ENCODE data around the gene MAPK6. TPM values are rescaled to one million over a fixed set of nuclear protein-coding genes. Genes with fewer than 3 reads are reported as not detected.

MAPK6 gene
- total and polyA plus RNA-seq, 2 donors (not counting 1 experiment from before 2014, with no cell fraction given): 3.2 to 17.9 TPM

DNA sequence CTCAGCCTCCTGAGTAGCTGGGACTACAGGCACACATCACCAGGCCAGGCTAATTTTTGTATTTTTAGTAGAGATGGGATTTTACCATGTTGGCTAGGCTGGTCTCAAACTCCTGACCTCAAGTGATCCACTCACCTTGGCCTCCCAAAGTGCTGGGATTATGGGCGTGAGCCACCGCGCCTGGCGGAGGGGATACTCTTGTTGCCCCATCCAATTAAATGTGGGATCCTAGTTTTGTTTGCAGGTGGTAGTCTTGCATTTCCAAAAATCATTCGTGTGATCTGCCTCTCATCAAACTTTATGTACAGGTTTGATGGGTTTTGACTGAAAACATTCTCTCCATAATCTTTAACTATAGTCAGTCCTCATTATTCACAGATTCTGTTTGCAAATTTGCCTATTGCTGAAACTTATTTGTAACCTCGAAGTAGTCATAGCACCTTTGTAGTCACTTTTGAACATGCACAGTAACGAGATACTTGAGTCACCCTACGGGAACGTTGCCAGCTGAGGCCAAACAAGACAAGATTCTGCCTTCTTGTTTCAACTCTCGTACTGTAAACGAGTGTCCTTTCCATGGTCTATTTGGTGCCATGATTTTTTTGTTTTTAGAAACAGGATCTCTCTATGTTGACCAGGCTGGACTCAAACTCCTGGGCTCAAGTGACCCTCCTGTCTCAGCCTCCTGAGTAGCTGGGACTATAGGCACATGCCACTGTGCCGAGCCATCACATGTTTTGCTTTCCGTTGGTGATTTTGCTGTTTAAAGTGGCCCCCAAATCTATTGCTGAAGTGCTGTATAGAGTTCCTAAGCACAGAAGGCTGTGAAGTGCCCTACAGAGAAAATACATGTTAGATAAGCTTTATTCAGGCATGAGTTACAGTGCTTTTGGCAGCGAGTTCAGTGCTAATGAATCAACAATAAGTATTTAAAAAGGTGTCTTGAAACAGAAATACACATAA is 8.1 kb upstream of the MAPK6 start:
- POLR2A ChIA-PET: no interaction called here
- no peak overlapping the region for H3K4me3 Mint-ChIP-seq
- DNase-seq: no peak
- TF ChIP-seq, protein P1, sequence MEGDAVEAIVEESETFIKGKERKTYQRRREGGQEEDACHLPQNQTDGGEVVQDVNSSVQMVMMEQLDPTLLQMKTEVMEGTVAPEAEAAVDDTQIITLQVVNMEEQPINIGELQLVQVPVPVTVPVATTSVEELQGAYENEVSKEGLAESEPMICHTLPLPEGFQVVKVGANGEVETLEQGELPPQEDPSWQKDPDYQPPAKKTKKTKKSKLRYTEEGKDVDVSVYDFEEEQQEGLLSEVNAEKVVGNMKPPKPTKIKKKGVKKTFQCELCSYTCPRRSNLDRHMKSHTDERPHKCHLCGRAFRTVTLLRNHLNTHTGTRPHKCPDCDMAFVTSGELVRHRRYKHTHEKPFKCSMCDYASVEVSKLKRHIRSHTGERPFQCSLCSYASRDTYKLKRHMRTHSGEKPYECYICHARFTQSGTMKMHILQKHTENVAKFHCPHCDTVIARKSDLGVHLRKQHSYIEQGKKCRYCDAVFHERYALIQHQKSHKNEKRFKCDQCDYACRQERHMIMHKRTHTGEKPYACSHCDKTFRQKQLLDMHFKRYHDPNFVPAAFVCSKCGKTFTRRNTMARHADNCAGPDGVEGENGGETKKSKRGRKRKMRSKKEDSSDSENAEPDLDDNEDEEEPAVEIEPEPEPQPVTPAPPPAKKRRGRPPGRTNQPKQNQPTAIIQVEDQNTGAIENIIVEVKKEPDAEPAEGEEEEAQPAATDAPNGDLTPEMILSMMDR (IDR thresholded peaks at IDR 0.05): no peak
- no peak for TF ChIP-seq EZH2 (IDR thresholded peaks at IDR 0.05; ENCODE audit: borderline replicate concordance, insufficient read depth, low read depth, low read length, poor library complexity, severe bottlenecking)
- no peak overlapping the region for H3K27ac ChIP-seq (ENCODE audit: low read length in 2 of 2)
- H3K36me3 ChIP-seq (replicated peaks in 1 of 2; ENCODE audit: control extremely low read depth in 1 of 2, control insufficient read depth in 1 of 2, extremely low read depth in 1 of 2, insufficient read depth in 2 of 2, low read length in 1 of 2): no peaks in the 10 kb centered on the region
- CTCF ChIA-PET: interaction anchor here (1.4 kb wide), 1 partner anchor 68 kb away, joined by 3 read pairs; no protein-coding TSS in a partner anchor
- no peaks in the 10 kb centered on the region for H3K27me3 ChIP-seq (replicated peaks in 1 of 4; ENCODE audit: control extremely low read depth in 1 of 4, control insufficient read depth in 3 of 4, insufficient read depth in 4 of 4, low read length in 3 of 4)
- no peaks in the 10 kb centered on the region for H3K79me2 ChIP-seq (ENCODE audit: control insufficient read depth, insufficient read depth, low read length)
- no peak overlapping the region for H3K4me2 ChIP-seq (replicated peaks; ENCODE audit: low read depth, low read length, poor library complexity, severe bottlenecking)
- no peak overlapping the region for H2AFZ ChIP-seq (ENCODE audit: insufficient read depth, low read depth, low read length, poor library complexity, severe bottlenecking)
- 96% methylated on average over 8 of the region's 14 CpGs for WGBS (ENCODE audit: insufficient coverage)
- no peak overlapping the region for H3K4me3 ChIP-seq (ENCODE audit: control extremely low read depth in 1 of 5, extremely low read depth in 1 of 5, insufficient read depth in 1 of 5, low read depth in 2 of 5, low read length in 4 of 5)
- H3K27me3 Mint-ChIP-seq: no peaks in the 10 kb centered on the region
- no peak overlapping the region for H3K27ac Mint-ChIP-seq
- H3K9ac ChIP-seq (ENCODE audit: low read length): no peak overlapping the region
- H3K9me3 ChIP-seq (ENCODE audit: control extremely low read depth in 1 of 3, control insufficient read depth in 2 of 3, insufficient read depth in 1 of 3, low read length in 2 of 3): no peaks in the 10 kb centered on the region
- no peaks in the 10 kb centered on the region for H3K9me3 Mint-ChIP-seq (ENCODE audit: insufficient read depth)
- peaks cover 29% of the 10 kb centered on the region for H3K4me1 Mint-ChIP-seq
- no peaks in the 10 kb centered on the region for H4K20me1 ChIP-seq (ENCODE audit: control insufficient read depth, insufficient read depth, low read length, poor library complexity, severe bottlenecking)
- ATAC-seq (ENCODE audit: low read depth): no peak
- intact Hi-C loops (cut with micrococcal nuclease): no loop called here
- peaks cover 20 to 28% of the 10 kb centered on the region in 2 donors for H3K4me1 ChIP-seq (ENCODE audit: control insufficient read depth in 2 of 2, insufficient read depth in 2 of 2, low read length in 2 of 2)

DNA sequence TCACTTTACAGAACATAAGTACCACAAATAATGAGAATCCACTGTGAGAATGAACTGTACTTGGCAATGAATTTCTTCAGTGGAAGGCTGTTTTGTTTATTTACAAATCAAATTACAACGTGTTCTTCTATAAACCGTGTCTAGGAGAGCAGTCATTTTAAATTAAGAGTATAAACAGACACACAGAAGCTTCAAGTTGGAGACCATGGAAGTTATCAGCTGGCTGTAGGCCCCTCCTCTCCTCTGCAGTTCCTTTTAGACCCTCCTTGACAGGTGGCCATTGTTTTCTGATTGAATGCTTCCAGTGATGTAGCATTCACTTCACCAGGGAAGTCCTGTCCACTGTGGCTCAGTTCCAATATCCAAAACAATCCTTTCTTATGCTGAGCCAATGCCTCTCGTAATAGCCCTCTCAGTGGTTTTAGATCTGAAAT is 7.3 kb upstream of the MAPK6 start:
- Histone ChIP-seq H3K36me3 (replicated peaks in 1 of 2; ENCODE audit: control extremely low read depth in 1 of 2, control insufficient read depth in 1 of 2, extremely low read depth in 1 of 2, insufficient read depth in 2 of 2, low read length in 1 of 2) (no peaks in the 10 kb centered on the region), H3K9me3 (ENCODE audit: control extremely low read depth in 1 of 3, control insufficient read depth in 2 of 3, insufficient read depth in 1 of 3, low read length in 2 of 3) (no peaks in the 10 kb centered on the region), H3K27ac (ENCODE audit: low read length in 2 of 2) (no peak overlapping the region), H4K20me1 (ENCODE audit: control insufficient read depth, insufficient read depth, low read length, poor library complexity, severe bottlenecking) (no peaks in the 10 kb centered on the region), H3K4me1 (ENCODE audit: control insufficient read depth in 2 of 2, insufficient read depth in 2 of 2, low read length in 2 of 2) (peaks cover 19 to 23% of the 10 kb centered on the region in 2 donors), H3K4me2 (replicated peaks; ENCODE audit: low read depth, low read length, poor library complexity, severe bottlenecking) (no peak overlapping the region), H3K4me3 (ENCODE audit: control extremely low read depth in 1 of 5, extremely low read depth in 1 of 5, insufficient read depth in 1 of 5, low read depth in 2 of 5, low read length in 4 of 5) (no peak overlapping the region), H3K9ac (ENCODE audit: low read length) (no peak overlapping the region), H2AFZ (ENCODE audit: insufficient read depth, low read depth, low read length, poor library complexity, severe bottlenecking) (no peak overlapping the region), H3K27me3 (replicated peaks in 1 of 4; ENCODE audit: control extremely low read depth in 1 of 4, control insufficient read depth in 3 of 4, insufficient read depth in 4 of 4, low read length in 3 of 4) (no peaks in the 10 kb centered on the region), H3K79me2 (ENCODE audit: control insufficient read depth, insufficient read depth, low read length) (no peaks in the 10 kb centered on the region)
- WGBS (ENCODE audit: insufficient coverage): 100% methylated on average over 1 of the region's 3 CpGs
- Mint-ChIP-seq H3K4me3 (no peak overlapping the region), H3K27ac (no peak overlapping the region), H3K4me1 (peaks cover 20% of the 10 kb centered on the region), H3K9me3 (ENCODE audit: insufficient read depth) (no peaks in the 10 kb centered on the region), H3K27me3 (no peaks in the 10 kb centered on the region)
- POLR2A ChIA-PET: no interaction called here
- ATAC-seq (ENCODE audit: low read depth): no peak
- DNase-seq: no peak
- no peak for TF ChIP-seq EZH2 (IDR thresholded peaks at IDR 0.05; ENCODE audit: borderline replicate concordance, insufficient read depth, low read depth, low read length, poor library complexity, severe bottlenecking)
- TF ChIP-seq, protein P1 (IDR thresholded peaks at IDR 0.05): no peak
- intact Hi-C loops (cut with micrococcal nuclease): no loop called here
- CTCF ChIA-PET: no interaction called here
